K562 (cell line): ENCODE results near the gene MADD. TPM values are rescaled to one million over a fixed set of nuclear protein-coding genes. Genes with fewer than 3 reads are reported as not detected.

ENCODE experiments used
- C11orf30 ChIP-seq: fragments of 450-650 bp; IDR thresholded peaks from 2 replicates; pipeline ENCODE4 v1.6.1; 2016; ENCODE audit warnings: low read depth, mild to moderate bottlenecking
- CBX2 ChIP-seq: fragments of 200-600 bp; sonication (generic); IDR thresholded peaks from one replicate; pipeline ENCODE4 v1.6.1; 2012; ENCODE audit warnings: mild to moderate bottlenecking, low read length, inconsistent platforms; ENCODE audit not compliant: insufficient read depth, poor library complexity, severe bottlenecking
- JUND ChIP-seq, 2 experiments: IDR thresholded peaks; 2 replicates in 1 of 2; 3 replicates in 1 of 2; pipeline ENCODE4 v1.6.1; 2011; ENCODE audit warnings: borderline replicate concordance in 2 of 2, low read depth in 2 of 2, low read length in 2 of 2, improper control_type of control experiment in 1 of 2, missing biosample characterization in 1 of 2, missing genetic modification characterization in 1 of 2, missing genetic modification reagents in 1 of 2
- SNIP1 ChIP-seq: fragments of 450-650 bp; IDR thresholded peaks from 2 replicates; pipeline ENCODE4 v1.7.1; 2017; ENCODE audit warnings: low read depth, mild to moderate bottlenecking
- SREBF1 ChIP-seq: fragments of 150-350 bp; IDR thresholded peaks from 2 replicates; pipeline ENCODE4 v1.6.1; 2014; ENCODE audit warnings: antibody characterized with exemption, low read depth, low read length, borderline replicate concordance
- ZFX ChIP-seq: sonication (generic); formaldehyde crosslinking; IDR thresholded peaks from 2 replicates; pipeline ENCODE4 v1.8.0; 2022; ENCODE audit warnings: mild to moderate bottlenecking, missing genetic modification reagents, moderate library complexity
- ZNF253 ChIP-seq: fragments of 250-450 bp; sonication (Bioruptor Pico); conservative IDR thresholded peaks from 2 replicates; pipeline ENCODE4 v1.6.1; 2021; ENCODE audit warnings: mild to moderate bottlenecking
- polyA plus RNA-seq, 8 experiments: library from polyadenylated mRNA; depleted of rRNA in 4 of 8; stranded (reverse) in 5 of 8; unstranded in 3 of 8; fragments of >200 nt; fragmentation: Nextera tagmentation in 2 of 8; fragmentation: Illumina TruSeq in 1 of 8; extraction: Ambion mirVana in 2 of 8; extraction: Trizol in 1 of 8; gene quantifications; 2 replicates each; pipeline versions ENCODE4 v1.2.1 to v1.2.3, GENCODE V29; 2011 to 2014; ENCODE audit warnings: inconsistent platforms in 1 of 8, missing spikeins in 1 of 8
- total RNA-seq, 7 experiments: library from RNA; depleted of rRNA in 6 of 7; stranded (reverse); fragments of >200 nt in 6 of 7; fragmentation: Illumina TruSeq in 2 of 7; extraction: Trizol in 2 of 7; gene quantifications; 2 replicates each; pipeline versions ENCODE4 v1.2.1 to v1.2.3, GENCODE V29; 2011 to 2021; ENCODE audit warnings: low replicate concordance in 1 of 7
- TF ChIP-seq, protein P1 (sequence below): sonication (generic); formaldehyde crosslinking; IDR thresholded peaks from 2 replicates; pipeline ENCODE4 v1.8.1; 2023; ENCODE audit warnings: mild to moderate bottlenecking, missing genetic modification reagents

Gene MADD
- total and polyA plus RNA-seq, 9 of the 15 experiments (the other 6 are each of a cell fraction or from before 2014, with no cell fraction given), result 0.68 to 57.6 (median 33.6) TPM

DNA sequence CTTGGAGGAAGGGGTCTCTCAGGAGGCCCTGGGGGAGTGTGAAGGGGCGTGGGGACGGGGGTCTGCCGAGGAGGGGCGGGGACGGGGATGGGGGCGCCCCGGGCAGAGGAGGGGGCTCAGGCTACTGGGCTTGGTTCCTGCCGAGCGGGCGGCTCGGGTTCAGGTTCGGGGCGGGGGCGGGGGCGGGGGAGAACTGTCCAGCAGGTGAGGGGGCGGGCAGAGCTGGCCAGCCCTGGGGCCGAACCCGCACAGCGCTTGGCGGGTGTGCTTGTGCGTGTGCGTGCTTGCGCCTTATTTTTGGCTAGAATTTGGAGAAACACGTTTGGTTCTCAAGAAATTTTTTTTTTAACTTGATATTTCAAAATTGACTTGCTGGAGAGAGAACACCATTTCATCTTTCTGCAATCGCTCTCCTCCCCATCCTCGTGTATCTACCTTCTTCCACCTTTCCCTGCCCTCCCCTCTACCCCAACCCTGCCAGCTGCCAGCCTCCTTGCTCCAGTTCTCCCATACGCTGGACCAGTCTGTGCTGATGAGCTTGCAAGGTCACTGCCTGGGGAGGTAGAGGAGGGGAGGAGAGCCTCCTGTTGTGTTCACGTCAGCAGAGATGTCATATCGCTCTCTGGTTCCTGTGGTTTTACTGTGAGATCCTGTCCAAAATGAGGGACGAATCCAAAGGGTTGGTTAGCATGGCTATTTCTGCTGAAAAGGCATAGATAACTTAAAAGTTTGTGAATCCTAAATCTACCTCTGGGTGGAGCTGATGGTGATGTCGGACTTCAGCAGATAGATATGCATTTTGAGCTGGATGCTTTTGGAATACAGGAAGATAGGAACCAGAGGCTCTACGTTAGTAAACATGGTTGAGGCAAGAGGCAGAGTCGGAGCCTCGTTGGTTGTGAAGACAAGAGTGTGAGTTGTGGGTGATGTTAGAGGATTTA, 668 bp downstream of the MADD start (continued):
- TF ChIP-seq C11orf30 (peak; percentile 38; the same call in 1 of the 2 replicates), JUND (IDR thresholded peaks at IDR 0.05; ENCODE audit: borderline replicate concordance, low read depth, low read length) (peak; percentile 22; the same call in 1 of the 2 replicates), JUND (tag; IDR thresholded peaks at IDR 0.05; ENCODE audit: borderline replicate concordance, low read depth, low read length) (peak; percentile 17; the same call in 1 of the 3 replicates), ZNF253 (CRISPR knock-in tag) (no peak), SREBF1 (no peak), SNIP1 (no peak), CBX2 (no peak), ZFX (CRISPR knock-in tag) (no peak)
- TF ChIP-seq, protein P1, sequence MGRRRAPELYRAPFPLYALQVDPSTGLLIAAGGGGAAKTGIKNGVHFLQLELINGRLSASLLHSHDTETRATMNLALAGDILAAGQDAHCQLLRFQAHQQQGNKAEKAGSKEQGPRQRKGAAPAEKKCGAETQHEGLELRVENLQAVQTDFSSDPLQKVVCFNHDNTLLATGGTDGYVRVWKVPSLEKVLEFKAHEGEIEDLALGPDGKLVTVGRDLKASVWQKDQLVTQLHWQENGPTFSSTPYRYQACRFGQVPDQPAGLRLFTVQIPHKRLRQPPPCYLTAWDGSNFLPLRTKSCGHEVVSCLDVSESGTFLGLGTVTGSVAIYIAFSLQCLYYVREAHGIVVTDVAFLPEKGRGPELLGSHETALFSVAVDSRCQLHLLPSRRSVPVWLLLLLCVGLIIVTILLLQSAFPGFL (CRISPR knock-in tag), result no peak
